Activated naive CD4-positive, alpha-beta T cell treated with anti-CD3 and anti-CD28 coated beads, Interleukin-2, amount 50 U/mL, for 16 hours (primary cell): ENCODE data around the gene CORO2A.

Source experiments
- DNase-seq: peaks from one replicate; pipeline ENCODE4 v3.0.0-alpha.2; 2020

The CORO2A gene

GRCh38 chr9:98168153-98168780 lies 24.2 kb downstream of the CORO2A start:
- no peak for DNase-seq

GRCh38 chr9:98164912-98165311 lies 27.5 kb downstream of the CORO2A start:
- no peak for DNase-seq

GRCh38 chr9:98162613-98163012 lies 29.8 kb downstream of the CORO2A start:
- DNase-seq: no peak

DNA sequence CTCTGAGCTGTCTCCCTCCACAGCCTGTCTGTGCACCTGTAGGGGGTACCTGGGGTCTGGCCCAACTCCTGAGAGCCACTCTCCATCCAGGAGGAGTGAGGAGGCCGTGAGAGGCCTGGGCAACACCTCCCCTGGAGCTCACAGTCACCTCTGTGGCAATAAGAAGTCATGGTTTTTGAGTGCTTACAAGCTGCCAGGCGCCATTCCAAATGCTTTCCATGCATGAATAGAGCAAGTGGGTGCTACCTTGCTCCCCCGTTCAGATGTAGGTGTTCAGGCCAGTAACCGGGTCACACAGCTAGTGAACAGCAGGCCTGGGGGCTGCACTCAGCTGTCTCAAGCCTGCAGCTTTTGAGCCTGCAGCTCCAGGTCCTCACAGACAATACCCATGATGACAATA lies 30.6 kb downstream of the CORO2A start:
- no peak for DNase-seq

DNA sequence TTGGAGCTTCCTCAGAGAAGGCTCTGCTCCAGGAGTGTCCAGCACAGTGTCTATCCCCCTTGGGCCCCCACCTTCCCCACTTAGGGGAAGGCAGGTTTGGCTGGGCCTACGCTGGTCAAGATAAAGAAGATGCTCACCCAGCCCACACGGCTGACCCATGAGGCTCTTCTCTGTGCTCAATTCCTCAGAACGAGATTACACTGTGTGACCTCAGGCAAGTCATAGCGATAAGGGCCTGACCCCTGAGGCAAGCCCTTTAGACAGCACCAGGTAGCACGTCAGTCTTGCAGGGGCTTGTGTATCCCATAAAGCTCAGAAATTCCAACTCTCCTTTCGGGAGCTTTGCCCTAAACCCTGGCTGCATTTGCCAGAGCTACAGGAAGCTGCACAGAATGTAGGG lies 32.6 kb downstream of the CORO2A start:
- DNase-seq: no peak

DNA sequence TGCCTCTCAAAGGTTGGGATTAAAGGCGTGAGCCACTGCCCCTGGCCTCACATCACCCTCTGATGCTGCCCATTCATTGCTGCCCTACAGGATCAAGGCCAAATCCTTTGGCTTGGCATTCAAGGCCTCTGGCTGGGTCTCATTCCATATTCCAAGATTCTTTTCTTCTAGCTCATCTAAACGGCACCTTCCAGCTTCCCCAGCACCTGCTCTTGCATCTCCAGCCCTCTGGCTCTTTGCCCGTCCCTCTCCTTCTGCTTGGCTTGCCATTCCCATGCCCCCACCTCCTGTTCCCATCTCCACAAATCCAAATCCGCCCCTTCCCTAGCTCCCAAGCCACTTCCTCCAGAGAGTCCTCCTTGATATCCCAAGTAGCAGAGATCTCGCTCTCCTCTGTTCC lies 33.1 kb downstream of the CORO2A start:
- DNase-seq: no peak

DNA sequence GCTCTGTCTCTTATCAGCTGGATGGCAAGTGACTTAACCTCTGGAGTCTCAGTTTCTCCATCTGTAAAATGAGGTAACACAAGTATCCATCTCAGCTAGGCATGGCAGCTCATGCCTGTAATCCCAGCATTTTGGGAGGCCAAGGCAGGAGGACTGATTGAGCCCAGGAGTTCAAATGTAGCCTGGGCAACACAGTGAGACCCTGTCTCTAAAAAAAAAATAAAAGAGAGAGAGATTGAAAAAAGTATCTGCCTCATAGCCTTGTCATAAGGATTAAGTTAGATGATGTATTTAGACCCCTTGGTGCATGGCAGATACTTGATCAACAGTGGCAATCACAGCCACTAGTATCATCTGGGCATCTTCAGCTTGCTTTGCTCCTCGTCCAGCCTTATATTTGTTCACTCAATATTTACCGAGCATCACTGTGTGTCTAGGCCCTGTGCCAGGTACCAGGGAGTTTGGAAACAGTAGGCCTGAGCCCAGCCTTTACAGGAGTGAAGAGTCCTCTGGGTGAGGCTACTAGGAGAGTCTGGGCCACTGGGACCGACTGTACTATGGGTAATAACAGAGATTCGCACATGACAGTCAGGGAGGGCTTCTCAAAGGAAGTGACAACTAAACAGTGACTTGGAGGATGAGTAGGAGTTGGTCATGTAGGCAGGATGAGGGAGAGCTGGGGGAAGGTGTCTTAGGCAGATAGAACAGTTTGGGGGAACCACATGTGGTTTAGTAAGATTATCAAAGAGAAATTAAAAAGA lies 34.2 kb downstream of the CORO2A start:
- no peak for DNase-seq

DNA sequence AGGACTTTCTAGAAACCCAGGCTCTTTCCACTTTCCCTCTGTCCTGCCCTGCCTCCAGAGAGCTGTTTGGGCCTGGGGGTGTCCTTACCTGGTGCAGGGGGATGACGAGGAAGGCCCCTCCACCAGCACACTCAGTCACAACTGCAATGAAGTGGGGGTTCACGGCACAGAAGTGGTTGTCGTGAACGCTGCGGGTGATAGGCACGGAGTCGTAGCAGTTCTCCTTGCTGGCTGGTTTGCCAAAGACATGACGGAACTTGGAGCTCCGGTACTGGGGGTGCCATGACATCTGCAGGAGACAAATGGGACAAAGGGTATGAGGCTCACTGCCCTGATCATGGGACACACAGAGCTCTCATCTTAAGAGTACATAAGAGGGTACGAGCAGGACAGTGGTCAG lies 35.1 kb downstream of the CORO2A start:
- DNase-seq: no peak

GRCh38 chr9:98154678-98155077 lies 37.8 kb downstream of the CORO2A start:
- no peak for DNase-seq

DNA sequence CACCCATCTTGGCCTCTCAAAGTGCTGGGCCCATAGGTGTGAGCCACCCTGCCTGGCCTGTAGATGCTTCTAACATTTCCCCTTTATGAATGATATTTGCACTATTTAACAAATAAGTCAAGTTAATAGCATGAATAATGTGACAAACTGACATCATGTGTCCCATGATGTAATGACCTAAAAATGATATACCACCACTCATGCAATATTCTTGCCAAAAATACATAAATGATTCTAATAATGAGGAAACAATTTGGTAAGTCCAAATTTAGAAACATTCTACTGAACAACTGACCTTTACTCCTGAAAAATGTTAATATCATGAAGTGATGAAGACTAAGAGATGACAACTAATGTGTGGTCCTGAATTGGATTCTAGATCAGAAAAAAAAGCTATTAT lies 39.9 kb downstream of the CORO2A start:
- DNase-seq: no peak

- no peak for DNase-seq
These were observed 41.7 kb downstream of the CORO2A start for GRCh38 chr9:98150721-98151120.

GRCh38 chr9:98150164-98150563 lies 42.3 kb downstream of the CORO2A start:
- no peak for DNase-seq

GRCh38 chr9:98149422-98149821 lies 43.0 kb downstream of the CORO2A start:
- DNase-seq: no peak

GRCh38 chr9:98148486-98148885 lies 44.0 kb downstream of the CORO2A start:
- DNase-seq: no peak

DNA sequence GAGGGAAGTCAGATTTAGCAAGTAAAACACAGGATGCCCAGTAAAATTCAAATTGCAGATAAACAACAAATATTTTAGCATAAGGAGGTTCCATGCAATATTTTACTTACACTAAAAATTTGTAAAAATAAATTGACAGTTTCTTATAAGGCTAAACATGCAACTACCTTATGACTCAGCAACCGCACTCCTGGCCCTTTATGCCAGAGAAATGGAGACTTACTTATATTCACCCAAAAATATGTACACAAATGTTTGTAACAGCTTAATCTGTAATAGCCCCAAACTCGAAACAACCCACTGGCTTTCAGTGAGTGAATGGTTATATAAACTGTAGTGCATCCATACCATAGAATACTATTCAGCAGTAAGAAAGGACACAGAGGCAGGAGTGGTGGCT lies 44.9 kb downstream of the CORO2A start:
- no peak for DNase-seq

DNA sequence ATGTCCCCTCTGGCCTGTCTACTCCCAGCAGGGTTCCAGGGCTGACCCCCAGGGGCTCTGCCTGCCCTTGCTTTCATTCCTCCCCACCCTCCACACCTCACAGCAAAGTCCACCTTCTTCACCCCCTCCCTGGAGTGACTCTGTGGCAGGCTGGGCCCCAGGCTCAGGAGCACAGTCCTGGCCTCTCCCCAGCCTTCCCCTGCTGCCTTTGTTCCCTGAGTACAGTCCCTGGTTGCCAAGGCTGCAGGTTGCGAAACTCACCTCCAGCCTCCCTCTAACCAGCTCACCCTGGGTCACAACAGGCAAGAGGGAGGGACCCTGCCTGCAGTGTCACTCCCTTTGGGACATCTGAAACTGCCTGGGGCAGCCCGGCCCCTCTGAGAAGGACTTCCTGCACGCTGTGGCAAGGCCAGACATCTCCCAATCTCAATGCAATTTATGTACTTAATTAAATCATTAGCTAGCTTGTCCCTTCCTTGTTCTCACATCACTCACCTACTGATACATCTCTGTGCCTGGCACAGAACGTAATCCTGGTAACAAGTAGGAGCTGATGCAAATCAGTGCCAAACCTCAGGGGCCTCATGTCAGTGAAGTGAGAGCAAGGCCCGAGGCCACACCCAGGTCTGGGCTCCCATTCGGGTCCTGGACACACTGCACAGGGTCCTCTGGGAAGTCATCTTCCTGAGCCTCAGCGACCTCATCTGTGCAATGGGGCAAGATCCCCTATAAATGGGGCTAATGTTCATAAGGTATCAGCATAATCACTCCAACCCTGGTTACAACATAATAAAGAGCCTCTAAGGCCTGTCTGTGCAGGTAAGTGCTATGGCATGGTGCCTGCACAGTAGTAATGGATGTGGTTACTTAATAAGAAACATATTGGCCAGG lies 46.1 kb downstream of the CORO2A start:
- no peak for DNase-seq

DNA sequence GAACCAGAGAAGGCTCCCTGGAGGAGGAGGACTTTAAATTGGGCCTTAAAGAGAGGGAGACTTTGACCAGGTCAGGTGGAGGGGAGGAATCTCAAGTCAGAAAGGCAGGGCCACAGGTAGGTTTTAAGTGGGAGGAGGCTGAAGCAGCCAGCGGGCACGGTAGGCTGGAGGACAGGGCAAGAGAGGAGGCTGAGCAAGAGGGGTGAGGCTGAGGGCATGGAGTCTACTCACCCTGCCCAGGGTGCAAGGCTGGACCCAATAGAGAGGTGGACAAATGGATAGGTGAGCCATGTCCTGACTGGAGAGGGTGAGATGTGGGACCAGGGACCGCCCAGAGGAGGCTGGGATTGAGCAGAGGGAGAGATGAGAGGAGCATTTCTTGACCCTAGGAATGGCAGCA lies 47.8 kb downstream of the CORO2A start:
- DNase-seq: no peak

GRCh38 chr9:98144076-98144475 lies 48.4 kb downstream of the CORO2A start:
- no peak for DNase-seq

- DNase-seq: no peak
These were observed 49.4 kb downstream of the CORO2A start for GRCh38 chr9:98142925-98143481.

DNA sequence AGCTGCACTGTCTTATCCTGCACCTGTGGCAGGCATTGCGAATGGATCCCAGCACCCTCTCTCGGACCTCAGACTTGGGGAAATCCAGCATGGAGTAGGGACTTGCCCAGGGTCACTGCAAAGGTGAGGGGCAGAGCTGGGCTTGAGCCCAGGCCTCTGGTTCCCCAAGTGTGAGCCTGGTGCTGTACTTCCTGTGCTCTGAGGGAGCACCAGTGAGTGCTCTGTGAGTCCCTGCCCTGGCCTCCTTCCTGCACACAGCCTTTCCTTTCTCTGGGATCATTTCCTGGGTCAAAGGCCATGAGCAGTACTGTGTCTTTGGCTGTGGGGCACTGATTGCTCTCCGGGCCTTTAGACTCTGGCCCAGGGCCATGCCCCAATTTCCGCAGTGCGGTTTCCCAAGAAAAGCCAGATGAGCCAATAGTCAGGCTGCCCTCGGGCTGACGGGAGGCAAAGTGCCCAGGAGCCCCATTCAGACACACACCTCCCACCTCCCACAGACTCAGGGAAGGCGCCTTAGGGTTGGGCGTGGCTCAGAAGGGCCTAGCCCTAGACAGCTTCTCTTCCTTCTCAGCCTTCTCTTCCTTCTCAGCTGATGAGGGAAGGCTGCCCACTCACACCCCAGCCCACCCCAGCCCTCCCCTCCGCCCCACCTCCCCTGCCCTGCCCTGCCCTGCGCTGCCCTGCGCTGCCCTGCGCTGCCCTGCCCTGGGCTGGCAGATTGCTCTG lies 50.1 kb downstream of the CORO2A start:
- DNase-seq: no peak

DNA sequence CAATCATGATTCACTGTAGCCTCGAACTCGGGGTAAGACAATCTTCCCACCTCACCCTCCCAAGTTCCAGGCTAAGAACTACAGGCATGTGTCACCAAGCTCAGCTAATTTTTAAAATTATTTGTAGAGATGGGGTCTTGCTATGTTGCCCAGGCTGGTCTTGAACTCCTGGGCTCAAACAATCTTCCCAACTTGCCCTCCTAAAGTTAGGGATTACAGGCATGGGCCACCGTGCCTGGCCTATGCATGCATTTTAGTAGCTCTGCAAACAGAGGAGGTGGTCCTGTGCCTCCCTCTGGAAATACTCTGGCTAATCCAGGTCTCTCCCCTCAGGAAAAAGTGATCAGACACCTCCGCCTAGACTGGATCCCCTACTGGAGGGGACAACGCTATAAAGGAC lies 51.9 kb downstream of the CORO2A start:
- DNase-seq: no peak

- DNase-seq: no peak
These were observed 55.9 kb downstream of the CORO2A start for GRCh38 chr9:98136489-98136888.

DNA sequence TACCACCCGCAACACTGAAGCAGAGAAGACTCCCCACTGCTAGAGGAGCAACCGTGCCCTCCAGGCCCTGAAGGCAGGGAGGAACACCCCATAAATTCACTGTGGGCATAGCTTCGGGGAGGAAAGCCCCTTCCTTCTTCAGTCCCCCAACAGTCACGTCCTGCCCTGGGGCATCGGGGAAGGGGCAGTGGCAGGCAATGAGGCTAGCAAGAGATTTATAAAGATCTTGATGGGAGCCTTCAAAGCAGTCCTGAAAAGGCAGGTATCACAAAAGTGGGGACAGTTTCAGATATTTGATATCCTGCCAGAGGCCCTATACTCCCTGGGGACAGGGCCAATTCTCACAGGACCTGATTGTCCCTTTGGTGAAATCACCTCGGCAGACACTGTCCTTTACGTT lies 56.5 kb downstream of the CORO2A start:
- DNase-seq: no peak
